GM18526 (cell line): ENCODE measurements around the gene CES4A.
A peak's percentile ranks its signal among the peaks of the same experiment; 100 is the strongest.

ENCODE experiments used
- POLR2A ChIP-seq: IDR thresholded peaks from 3 replicates; pipeline ENCODE4 v1.6.1; 2011; ENCODE audit not compliant: insufficient read length; ENCODE audit errors: extremely low read depth

Gene CES4A

DNA sequence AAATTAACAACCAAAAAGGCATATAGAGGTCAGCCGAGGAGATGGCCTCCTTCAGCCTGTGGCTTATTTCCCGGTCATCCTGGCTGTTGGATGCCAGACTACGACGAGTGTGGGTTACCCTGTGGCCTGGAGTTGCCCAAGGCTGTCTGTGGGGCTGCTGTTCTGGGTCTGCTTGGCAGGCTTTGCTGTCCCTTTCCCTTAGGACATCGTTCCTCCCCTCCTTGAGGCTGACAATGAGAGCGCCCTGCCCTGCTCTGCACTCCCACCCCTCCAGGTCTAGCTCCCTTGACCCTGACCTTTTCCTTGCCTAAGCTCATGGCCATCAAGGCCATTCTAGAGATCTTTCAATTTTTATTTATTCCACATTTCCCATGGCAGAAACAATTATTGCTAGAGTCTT, 38.7 kb downstream of the CES4A start:
- no peak for TF ChIP-seq POLR2A

DNA sequence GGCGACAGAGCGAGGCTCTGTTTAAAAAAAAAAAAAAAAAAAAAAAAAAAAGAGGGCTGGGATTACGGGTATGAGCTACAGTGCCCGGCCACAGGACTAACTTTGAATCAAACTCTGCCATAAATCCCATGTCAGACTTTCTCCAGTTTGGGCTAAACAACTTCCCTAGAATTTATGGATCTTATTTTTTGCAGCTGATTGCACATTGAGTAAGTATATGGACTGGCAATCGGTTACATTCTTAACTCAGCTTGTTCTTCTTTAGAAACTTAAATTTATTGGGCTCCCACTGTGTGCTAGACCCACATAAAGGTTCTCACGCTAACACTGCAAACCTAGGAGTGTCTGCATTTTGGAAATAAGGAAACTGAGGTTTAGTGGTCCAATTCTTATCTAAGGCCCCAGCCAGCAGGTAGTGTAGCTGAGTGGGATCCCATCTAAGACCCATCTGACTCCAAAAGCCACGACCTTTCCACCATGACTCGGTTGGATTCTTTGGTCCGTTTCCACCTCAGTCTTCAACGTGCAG, 39.8 kb downstream of the CES4A start:
- TF ChIP-seq POLR2A = no peak

DNA sequence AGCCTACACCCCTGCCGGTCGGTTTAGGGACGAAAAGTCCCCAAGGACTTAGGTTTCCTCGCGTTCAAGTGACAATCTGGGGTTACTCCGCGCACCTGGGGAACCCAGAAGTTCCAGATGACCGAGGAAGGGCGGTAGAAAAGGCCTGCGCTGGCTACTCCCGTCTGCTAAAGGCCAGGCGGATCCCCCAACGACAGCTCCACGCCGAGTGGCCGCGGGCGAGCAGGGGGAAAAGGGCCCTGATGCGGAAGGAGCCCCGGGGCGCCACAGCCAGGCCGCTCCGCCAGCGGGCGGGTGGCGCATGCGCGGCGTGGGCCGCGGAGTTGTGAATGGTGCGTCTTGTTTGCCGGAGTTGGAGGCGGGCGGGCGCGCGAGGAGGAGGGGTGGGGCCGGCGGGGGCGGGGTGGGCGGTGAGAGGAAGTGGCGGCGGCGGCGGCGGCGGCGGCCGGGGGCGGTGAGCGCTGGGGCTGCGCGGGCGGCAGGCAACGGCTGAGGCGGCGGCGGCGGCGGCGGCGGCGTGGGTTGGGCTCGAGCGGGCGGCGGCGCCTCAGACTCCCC, 40.4 kb downstream of the CES4A start, which contains the start of gene CBFB:
TSS of gene CBFB (plus strand) at position 454 of the 558 bp plus-strand sequence. CDS start 259 bp downstream, outside the sequence.
- peak; percentile 97 for TF ChIP-seq POLR2A

- peak; percentile 46 for TF ChIP-seq POLR2A
These were observed 41.1 kb downstream of the CES4A start for GRCh38 chr16:67029254-67030096.

DNA sequence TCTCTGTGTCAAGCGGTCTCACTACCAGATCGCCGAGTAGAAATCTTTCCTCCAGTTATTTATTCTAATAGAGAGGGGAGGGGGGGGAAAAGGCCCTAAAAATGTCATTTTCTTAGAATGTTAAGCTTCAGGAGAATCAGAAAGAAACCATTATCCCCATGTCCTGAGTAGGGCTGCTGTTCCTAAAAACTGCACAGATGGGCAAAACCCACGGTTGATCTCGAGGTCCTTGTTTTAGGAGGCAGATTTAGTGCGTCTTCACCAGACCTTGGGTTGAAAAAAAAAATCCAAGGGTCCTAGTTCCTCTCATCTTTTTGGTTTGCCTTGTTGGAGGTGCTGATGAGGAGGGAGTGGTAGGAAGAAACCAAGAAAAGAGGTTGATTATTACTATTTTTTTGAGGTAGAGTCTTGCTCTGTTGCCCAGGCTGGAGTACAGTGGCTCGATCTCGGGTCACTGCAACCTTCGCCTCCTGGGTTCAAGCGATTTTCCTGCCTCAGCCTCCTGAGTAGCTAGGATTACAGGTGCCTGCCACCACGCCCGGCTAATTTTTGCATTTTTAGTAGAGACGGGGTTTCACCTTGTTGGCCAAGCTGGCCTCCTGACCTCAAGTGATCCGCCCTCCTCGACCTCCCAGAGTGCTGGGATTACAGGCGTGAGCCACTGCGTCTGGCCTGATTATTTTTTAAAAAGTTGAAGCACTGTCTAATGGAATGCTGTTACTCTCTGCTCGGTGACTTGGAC, 42.0 kb downstream of the CES4A start:
- no peak for TF ChIP-seq POLR2A

DNA sequence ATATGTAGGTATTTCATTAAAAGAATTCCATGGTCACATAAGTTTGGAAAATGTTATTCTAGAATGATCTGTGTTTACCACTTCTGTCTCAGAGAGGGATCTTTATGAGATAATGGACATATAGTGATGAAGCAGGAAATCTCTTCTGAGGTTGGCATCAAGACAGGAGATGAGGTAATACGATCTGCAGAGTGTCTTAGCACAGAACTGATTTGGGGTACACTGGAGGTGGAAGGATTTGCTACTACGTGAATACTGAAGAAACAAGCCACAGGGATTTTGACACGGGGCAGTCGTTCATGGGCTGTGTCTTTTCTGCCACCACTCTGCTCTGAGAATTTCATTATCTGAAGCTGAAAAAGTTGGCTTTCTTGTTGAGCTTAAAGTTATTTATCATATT, 46.1 kb downstream of the CES4A start:
- no peak for TF ChIP-seq POLR2A

- TF ChIP-seq POLR2A = no peak
These were observed 47.0 kb downstream of the CES4A start for GRCh38 chr16:67035364-67035763.

- TF ChIP-seq POLR2A = no peak
These were observed 47.9 kb downstream of the CES4A start for GRCh38 chr16:67036323-67036741.

GRCh38 chr16:67039260-67040020, 51.1 kb downstream of the CES4A start:
- no peak for TF ChIP-seq POLR2A

DNA sequence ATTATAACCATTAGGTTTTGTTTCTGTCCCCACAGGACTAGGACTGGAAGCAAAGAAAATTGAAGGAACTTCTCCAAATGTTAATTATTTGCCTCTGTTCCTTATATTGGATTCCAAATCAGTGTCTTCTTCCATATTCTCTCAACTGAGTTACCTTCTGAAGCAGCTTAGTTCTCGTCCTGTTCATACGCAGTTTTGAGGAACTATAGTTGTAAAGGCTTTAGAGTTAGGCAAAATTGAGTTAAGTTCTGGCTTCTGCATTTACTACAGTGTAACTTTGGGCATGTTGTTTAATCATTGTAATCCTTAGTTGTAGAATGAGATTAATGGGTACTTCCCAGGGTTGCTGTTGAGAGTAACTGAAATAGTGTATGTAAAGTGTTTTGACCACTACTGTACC, 51.8 kb downstream of the CES4A start:
- TF ChIP-seq POLR2A = no peak

DNA sequence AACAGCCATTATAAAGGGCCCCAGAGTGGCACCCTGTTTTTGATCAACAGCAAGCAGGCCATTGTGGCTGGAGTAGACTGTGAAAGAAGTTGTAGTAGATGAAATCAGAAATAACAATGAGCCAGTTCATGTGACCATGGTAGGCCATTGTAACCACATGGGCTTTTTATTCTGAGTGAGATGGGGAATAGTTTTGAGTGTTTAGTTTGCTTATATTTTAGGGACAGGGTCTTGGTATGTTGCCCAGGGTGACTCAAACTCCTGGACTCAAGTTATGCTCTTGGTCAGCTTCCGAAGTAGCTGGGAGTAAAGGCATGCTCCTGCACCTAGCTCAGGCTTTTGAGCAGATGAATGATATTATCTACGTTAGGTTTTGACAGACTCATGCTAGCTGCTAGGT, 52.5 kb downstream of the CES4A start:
- no peak for TF ChIP-seq POLR2A

DNA sequence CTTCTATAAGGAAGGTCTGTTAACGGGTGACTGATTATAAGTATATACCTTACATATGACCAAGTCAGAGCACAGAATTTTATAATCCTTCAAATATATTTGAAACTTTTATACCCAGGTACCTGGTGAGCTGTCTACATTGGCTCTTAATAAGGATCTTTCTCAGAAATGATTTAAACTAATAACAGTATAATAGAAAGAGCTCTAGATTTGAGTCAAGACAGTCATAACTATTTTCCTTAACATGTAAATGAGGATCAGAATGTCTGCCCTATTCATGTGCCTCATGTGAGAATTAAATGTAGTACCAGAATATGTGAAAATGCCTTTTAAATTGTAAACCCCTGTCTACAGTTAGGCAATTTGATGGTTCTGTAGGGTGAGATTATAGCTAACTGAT, 55.0 kb downstream of the CES4A start:
- TF ChIP-seq POLR2A = no peak

GRCh38 chr16:67050796-67051195, 62.4 kb downstream of the CES4A start:
- no peak for TF ChIP-seq POLR2A

DNA sequence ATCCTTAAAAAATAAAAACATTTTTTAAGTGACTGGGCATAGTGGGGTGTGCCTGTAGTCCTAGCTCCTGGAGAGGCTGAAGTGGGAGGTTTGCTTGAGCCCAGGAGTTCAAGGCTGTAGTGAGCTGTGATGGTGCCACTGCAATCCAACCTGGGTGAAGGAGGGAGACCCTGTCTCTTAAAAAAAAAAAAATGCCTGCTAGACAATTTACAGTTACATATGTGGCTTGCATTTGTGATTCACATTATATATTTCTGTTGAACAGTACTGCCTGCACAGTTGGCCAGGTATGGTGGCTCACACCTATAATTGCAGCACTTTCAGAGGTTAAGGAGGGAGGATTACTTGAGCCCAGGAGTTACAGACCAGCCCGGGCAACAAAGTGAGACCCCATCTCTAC, 64.0 kb downstream of the CES4A start:
- TF ChIP-seq POLR2A = no peak

DNA sequence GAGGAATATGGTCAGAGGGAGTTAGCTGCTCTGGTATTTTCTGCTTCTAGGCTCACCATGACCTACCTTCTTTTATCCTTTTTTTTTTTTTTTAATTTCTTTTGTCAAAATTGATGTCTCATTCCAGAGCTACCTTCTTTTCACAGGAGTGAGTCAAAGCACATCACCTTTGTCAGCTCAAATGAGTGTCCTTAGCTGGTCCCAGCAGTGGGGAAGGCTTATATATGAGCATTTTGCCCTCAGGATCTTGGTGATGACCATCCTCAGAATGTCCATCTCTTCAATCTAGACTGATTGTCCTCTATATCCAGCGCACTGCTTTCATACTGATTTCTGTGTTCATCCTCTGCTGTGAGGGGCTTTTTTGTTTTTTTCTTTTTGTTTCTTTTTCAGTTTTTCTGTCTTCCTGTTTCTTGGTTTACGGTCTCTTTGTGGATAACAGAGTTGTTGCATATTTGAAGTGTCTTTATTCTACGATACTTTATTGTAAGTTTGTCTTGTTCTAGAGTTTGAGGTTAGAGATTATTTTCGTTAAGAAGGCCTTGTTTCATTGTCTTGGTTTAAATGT, 65.5 kb downstream of the CES4A start:
- no peak for TF ChIP-seq POLR2A

- TF ChIP-seq POLR2A = no peak
These were observed 66.5 kb downstream of the CES4A start for GRCh38 chr16:67054901-67055300.
